Adrenal gland (tissue), 5 donors: Measurements from ENCODE around the gene RIMBP2.

Experiments
- POLR2A ChIP-seq, 2 donors: fragments of 450-650 bp; IDR thresholded peaks; one replicate each; pipeline ENCODE4 v1.6.1; 2017; ENCODE audit warnings: antibody characterized with exemption in 2 of 2, mild to moderate bottlenecking in 2 of 2, moderate library complexity in 1 of 2
- TF ChIP-seq, protein P1 (sequence below), 6 experiments: fragments of 450-650 bp in 4 of 6; fragments of 200-600 bp in 2 of 6; sonication (generic) in 1 of 6; IDR thresholded peaks; 1 replicate in 5 of 6; 2 replicates in 1 of 6; pipeline versions ENCODE4 v1.5.1 to v1.8.0; 2016 to 2021; ENCODE audit warnings: antibody characterized with exemption in 6 of 6, mild to moderate bottlenecking in 2 of 6, moderate library complexity in 1 of 6
- donor health status: DM: no; HTN: no; CAD: no.

DNA sequence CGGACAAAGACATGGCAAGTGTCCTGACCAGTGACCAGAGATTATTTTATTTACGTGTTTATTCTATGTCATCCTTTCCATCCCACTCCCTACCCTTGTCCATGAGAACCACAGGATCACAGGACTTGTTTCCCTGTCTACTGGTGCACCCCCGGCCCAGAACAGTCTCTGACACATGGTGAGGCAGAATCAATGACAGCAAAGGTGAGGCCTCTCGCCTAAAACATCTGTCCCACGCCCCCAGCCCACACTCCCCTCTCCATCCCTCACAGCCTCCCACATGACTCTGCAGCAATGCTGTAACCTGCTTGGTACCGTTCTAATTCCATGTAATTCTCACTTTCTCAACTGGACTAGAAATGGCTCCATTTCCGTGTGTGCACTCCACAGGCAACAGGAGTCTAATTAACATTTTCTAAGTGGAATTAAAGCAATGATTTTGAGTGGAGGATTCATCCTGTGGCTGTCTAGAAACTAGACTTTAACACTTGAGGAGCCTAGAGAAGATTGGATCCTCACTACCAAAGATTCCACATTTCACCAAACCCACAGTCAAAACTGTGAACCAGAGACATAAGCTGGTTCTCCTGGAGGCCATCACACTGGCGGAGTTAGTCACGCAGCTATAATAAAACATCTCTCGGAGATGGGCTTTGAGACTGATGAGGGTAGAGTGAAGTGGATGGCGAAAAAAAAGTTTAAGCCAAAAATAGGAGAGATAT is 228.3 kb downstream of the RIMBP2 start:
- TF ChIP-seq, protein P1, sequence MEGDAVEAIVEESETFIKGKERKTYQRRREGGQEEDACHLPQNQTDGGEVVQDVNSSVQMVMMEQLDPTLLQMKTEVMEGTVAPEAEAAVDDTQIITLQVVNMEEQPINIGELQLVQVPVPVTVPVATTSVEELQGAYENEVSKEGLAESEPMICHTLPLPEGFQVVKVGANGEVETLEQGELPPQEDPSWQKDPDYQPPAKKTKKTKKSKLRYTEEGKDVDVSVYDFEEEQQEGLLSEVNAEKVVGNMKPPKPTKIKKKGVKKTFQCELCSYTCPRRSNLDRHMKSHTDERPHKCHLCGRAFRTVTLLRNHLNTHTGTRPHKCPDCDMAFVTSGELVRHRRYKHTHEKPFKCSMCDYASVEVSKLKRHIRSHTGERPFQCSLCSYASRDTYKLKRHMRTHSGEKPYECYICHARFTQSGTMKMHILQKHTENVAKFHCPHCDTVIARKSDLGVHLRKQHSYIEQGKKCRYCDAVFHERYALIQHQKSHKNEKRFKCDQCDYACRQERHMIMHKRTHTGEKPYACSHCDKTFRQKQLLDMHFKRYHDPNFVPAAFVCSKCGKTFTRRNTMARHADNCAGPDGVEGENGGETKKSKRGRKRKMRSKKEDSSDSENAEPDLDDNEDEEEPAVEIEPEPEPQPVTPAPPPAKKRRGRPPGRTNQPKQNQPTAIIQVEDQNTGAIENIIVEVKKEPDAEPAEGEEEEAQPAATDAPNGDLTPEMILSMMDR (IDR thresholded peaks at IDR 0.05): no peak
- TF ChIP-seq POLR2A (IDR thresholded peaks at IDR 0.05): no peak
